ENCODE results near the gene CNTFR. TPM values are rescaled to one million over a fixed set of nuclear protein-coding genes. Genes with fewer than 3 reads are reported as not detected.
A peak's percentile ranks its signal among the peaks of the same experiment; 100 is the strongest.

CNTFR gene
- total RNA-seq, 6 experiments from 2014 or later, result 0.71 to 12.5 (median 3.4) TPM

GRCh38 chr9:34559624-34560455, 29.7 kb downstream of the CNTFR start:
- intact Hi-C loops (cut with DNase I), result no loop called here
- Histone ChIP-seq H3K4me1 (peaks cover 0 to 15% (median 4%) of the 10 kb centered on the region in 4 donors), H3K27ac (no peak overlapping the region), H3K36me3 (no peaks in the 10 kb centered on the region), H3K9me3 (no peaks in the 10 kb centered on the region), H3K27me3 (no peaks in the 10 kb centered on the region), H3K4me3 (no peak overlapping the region)
- WGBS (ENCODE audit: insufficient coverage, low coverage, low lambda C conversion rate, missing lambda C conversion rate), result 8% methylated on average over 11 of the region's 21 CpGs
- DNase-seq (peak in 2 of 3 donors; percentile 10 to 64), ATAC-seq (peak; percentile 33 to 62 (median 54))
- TF ChIP-seq CTCF (IDR thresholded peaks at IDR 0.05), result no peak
- TF ChIP-seq POLR2A (IDR thresholded peaks at IDR 0.05), result no peak

GRCh38 chr9:34558919-34559623, 30.5 kb downstream of the CNTFR start:
- Histone ChIP-seq H3K27me3 (no peaks in the 10 kb centered on the region), H3K36me3 (no peaks in the 10 kb centered on the region), H3K4me1 (peaks cover 0 to 15% (median 6%) of the 10 kb centered on the region in 4 donors), H3K4me3 (no peak overlapping the region), H3K9me3 (no peaks in the 10 kb centered on the region), H3K27ac (no peak overlapping the region)
- DNase-seq (no peak), ATAC-seq (peak in 1 of 4 donors; percentile 18)
- intact Hi-C loops (cut with DNase I), result no loop called here
- TF ChIP-seq CTCF (IDR thresholded peaks at IDR 0.05) (no peak), POLR2A (IDR thresholded peaks at IDR 0.05) (no peak)
- 59% methylated on average over 10 of the region's 17 CpGs for WGBS (ENCODE audit: insufficient coverage, low coverage, low lambda C conversion rate, missing lambda C conversion rate)

GRCh38 chr9:34558364-34558763, 31.2 kb downstream of the CNTFR start:
- no peak overlapping the region for H3K27ac ChIP-seq
- DNase-seq (no peak), ATAC-seq (no peak)
- H3K36me3 ChIP-seq, result no peaks in the 10 kb centered on the region
- WGBS (ENCODE audit: insufficient coverage, low coverage, low lambda C conversion rate, missing lambda C conversion rate), result 75% methylated on average over 2 of the region's 9 CpGs
- no peaks in the 10 kb centered on the region for H3K27me3 ChIP-seq
- intact Hi-C loops (cut with DNase I), result no loop called here
- peaks cover 0 to 15% (median 6%) of the 10 kb centered on the region in 4 donors for H3K4me1 ChIP-seq
- H3K4me3 ChIP-seq, result no peak overlapping the region
- H3K9me3 ChIP-seq, result no peaks in the 10 kb centered on the region
- TF ChIP-seq POLR2A (IDR thresholded peaks at IDR 0.05), result no peak
- TF ChIP-seq CTCF (IDR thresholded peaks at IDR 0.05), result no peak

GRCh38 chr9:34557426-34558321, 31.9 kb downstream of the CNTFR start:
- 78% methylated on average over 9 of the region's 19 CpGs for WGBS (ENCODE audit: insufficient coverage, low coverage, low lambda C conversion rate, missing lambda C conversion rate)
- no peak overlapping the region for H3K4me3 ChIP-seq
- H3K27me3 ChIP-seq, result no peaks in the 10 kb centered on the region
- DNase-seq (peak in 1 of 3 donors; percentile 50), ATAC-seq (no peak)
- H3K36me3 ChIP-seq, result no peaks in the 10 kb centered on the region
- H3K9me3 ChIP-seq, result no peaks in the 10 kb centered on the region
- no peak overlapping the region for H3K27ac ChIP-seq
- intact Hi-C loops (cut with DNase I), result no loop called here
- H3K4me1 ChIP-seq, result peaks cover 0 to 15% (median 6%) of the 10 kb centered on the region in 4 donors
- TF ChIP-seq POLR2A (IDR thresholded peaks at IDR 0.05), result no peak
- no peak for TF ChIP-seq CTCF (IDR thresholded peaks at IDR 0.05)
